ENCODE results near the gene GLA.

Gene GLA

DNA sequence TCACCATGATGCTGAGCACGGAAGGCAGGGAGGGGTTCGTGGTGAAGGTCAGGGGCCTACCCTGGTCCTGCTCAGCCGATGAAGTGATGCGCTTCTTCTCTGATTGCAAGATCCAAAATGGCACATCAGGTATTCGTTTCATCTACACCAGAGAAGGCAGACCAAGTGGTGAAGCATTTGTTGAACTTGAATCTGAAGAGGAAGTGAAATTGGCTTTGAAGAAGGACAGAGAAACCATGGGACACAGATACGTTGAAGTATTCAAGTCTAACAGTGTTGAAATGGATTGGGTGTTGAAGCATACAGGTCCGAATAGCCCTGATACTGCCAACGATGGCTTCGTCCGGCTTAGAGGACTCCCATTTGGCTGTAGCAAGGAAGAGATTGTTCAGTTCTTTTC is 4.3 kb upstream of the GLA start:
- Mint-ChIP-seq H3K4me1 (ENCODE audit: low read depth) (peaks cover 42% of the 10 kb centered on the region), H3K36me3 (peaks cover 7% of the 10 kb centered on the region), H3K9me3 (ENCODE audit: low read depth) (no peaks in the 10 kb centered on the region), H3K4me3 (no peak overlapping the region), H3K27me3 (no peaks in the 10 kb centered on the region), H3K27ac (no peak overlapping the region)

DNA sequence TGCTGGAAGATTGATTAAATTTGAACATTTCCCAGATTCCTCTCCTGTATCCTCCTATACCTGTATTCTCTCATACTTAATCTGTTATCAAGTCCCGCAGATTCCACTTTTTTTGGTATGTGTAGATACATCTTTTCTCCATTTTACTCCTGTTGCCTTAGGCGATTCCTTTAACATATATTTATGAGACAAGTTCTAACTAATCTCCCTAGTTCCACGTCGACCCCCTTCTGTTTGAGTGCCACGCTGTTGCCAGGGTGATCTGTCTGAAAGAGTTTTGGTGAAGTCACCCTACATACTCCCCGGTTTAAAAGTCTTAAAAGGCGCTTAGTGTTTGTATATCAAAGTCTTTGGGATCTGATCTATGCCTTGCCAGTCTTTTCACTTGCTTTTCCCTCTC is 2.7 kb upstream of the GLA start:
- Mint-ChIP-seq H3K27me3 (no peaks in the 10 kb centered on the region), H3K4me1 (ENCODE audit: low read depth) (peaks cover 41% of the 10 kb centered on the region), H3K9me3 (ENCODE audit: low read depth) (no peaks in the 10 kb centered on the region), H3K27ac (peak overlapping the region; percentile 86), H3K4me3 (peak overlapping the region; percentile 82), H3K36me3 (peaks cover 7% of the 10 kb centered on the region)

DNA sequence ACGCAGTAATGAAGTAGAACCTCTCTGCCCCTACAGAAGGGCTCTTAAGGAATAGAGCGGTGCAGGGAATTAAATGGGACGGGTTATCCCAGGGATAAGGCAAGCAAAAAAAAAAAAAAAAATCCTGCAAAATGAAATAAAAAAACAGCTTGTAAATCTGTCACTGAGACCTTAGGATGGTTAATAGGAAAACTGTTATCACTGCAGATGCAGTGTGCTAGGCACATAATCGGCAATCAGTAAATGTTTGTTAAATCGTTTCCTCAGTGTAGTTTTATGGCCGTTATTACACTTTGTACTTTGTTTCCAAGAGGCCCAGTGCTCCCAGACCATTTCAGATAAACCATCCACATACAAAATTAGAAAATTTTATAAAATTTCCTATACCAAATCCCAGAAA is 1.3 kb upstream of the GLA start:
- Mint-ChIP-seq H3K4me3 (peak overlapping the region; percentile 97), H3K27me3 (no peaks in the 10 kb centered on the region), H3K9me3 (ENCODE audit: low read depth) (no peaks in the 10 kb centered on the region), H3K36me3 (peaks cover 8% of the 10 kb centered on the region), H3K27ac (peak overlapping the region; percentile 87), H3K4me1 (ENCODE audit: low read depth) (peaks cover 37% of the 10 kb centered on the region)

DNA sequence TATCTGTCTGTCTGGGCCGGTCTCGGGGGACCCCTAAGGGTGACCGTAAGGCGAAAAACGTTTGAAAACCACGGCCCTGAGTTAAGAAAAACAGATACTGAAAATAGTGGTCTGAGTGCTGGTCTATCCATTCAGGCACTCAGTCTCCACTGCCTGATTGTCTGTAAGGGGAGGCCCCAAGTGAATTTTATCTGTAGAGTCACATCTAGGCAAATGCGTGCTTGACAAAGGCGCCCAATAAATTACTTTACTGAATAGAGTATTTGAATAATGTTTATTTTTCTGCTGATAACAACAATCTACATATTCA is 762 bp upstream of the GLA start:
- H3K4me3 Mint-ChIP-seq = peak overlapping the region; percentile 97
- H3K4me1 Mint-ChIP-seq (ENCODE audit: low read depth) = peaks cover 37% of the 10 kb centered on the region
- H3K9me3 Mint-ChIP-seq (ENCODE audit: low read depth) = no peaks in the 10 kb centered on the region
- peak overlapping the region; percentile 98 for H3K27ac Mint-ChIP-seq
- no peaks in the 10 kb centered on the region for H3K27me3 Mint-ChIP-seq
- H3K36me3 Mint-ChIP-seq = peaks cover 9% of the 10 kb centered on the region

DNA sequence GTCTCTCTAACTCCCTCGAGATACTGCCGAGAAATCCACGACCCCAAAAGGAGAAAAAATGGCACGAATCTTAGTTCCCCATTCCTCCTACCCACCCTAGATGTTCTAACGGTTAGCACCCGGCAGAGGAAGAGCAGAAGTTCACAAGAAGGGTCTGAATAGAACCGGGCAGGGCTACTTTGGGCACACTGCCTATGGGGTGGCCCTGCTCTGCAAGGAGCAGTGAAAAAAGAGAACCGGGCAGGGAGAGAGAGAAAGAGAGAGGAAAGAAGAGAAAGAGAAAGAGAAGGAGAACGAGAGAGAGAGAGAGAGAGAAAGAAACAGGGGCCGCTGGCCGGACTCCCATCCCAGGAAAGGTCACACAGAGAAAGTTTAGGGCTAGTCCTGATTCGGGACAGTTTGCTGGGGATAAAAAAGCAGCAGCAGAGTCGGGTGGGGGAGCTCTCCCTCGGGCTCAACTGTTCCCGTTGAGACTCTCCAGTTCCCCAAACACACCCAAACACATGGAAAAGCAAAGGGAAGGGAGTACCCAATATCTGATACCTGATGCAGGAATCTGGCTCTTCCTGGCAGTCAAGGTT is 468 bp downstream of the GLA start:
- no peaks in the 10 kb centered on the region for H3K9me3 Mint-ChIP-seq (ENCODE audit: low read depth)
- H3K27ac Mint-ChIP-seq = peak overlapping the region; percentile 98
- H3K36me3 Mint-ChIP-seq = peaks cover 7% of the 10 kb centered on the region
- H3K4me1 Mint-ChIP-seq (ENCODE audit: low read depth) = peaks cover 29% of the 10 kb centered on the region
- H3K27me3 Mint-ChIP-seq = no peaks in the 10 kb centered on the region
- peak overlapping the region; percentile 97 for H3K4me3 Mint-ChIP-seq

DNA sequence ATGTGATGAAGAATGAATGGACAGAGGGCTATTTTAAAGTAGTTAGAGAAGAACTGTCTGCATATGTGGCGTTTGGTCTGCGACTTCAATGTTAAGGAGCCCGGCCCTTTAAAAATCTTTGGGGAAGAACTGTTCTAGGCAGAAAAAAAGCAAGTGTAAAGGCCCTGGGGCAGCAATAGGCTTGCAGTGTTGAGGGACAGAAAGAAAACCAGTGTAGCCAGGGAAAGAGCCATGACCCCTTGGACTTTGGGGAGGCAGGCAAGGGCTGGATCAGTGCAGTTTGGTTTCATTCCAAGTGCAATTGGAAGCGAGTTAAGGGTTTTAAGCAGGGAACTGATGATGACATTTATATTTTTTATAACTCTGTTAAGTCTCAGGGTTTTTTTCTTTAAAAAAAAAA is 7.9 kb downstream of the GLA start:
- Mint-ChIP-seq H3K4me3 (no peak overlapping the region), H3K27ac (no peak overlapping the region), H3K9me3 (ENCODE audit: low read depth) (no peaks in the 10 kb centered on the region), H3K27me3 (no peaks in the 10 kb centered on the region), H3K4me1 (ENCODE audit: low read depth) (peaks cover 3% of the 10 kb centered on the region), H3K36me3 (peaks cover 14% of the 10 kb centered on the region)

DNA sequence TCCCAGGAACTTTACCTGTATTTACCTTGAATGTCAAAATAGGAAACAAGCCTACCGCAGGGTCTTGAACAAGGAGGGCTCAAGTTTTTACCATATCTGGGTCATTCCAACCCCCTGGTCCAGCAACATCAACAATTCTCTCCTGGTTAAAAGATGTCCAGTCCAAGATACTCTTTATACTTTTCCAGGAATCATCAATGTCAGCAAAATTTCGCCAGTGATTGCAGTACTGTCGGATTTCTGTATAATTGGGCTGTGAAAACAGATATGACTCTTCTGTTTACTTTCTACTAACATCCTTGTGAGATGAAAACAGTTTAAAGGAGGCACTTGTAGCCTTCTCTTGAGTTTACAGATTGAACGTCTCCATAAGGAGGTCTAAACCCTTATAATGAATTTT is 9.0 kb downstream of the GLA start:
- no peaks in the 10 kb centered on the region for H3K27me3 Mint-ChIP-seq
- H3K36me3 Mint-ChIP-seq = peaks cover 13% of the 10 kb centered on the region
- no peak overlapping the region for H3K4me3 Mint-ChIP-seq
- H3K4me1 Mint-ChIP-seq (ENCODE audit: low read depth) = peaks cover 5% of the 10 kb centered on the region
- no peaks in the 10 kb centered on the region for H3K9me3 Mint-ChIP-seq (ENCODE audit: low read depth)
- H3K27ac Mint-ChIP-seq = no peak overlapping the region

DNA sequence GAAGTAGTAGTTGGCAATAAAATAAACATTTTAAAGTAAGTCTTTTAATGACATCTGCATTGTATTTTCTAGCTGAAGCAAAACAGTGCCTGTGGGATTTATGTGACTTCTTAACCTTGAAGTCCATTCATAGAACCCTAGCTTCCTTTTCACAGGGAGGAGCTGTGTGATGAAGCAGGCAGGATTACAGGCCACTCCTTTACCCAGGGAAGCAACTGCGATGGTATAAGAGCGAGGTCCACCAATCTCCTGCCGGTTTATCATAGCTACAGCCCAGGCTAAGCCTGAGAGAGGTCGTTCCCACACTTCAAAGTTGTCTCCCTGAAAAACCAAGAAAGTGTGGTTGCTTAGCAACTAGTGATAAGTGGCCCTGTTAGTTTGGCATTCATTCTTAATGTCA is 9.9 kb downstream of the GLA start:
- H3K27me3 Mint-ChIP-seq = no peaks in the 10 kb centered on the region

DNA sequence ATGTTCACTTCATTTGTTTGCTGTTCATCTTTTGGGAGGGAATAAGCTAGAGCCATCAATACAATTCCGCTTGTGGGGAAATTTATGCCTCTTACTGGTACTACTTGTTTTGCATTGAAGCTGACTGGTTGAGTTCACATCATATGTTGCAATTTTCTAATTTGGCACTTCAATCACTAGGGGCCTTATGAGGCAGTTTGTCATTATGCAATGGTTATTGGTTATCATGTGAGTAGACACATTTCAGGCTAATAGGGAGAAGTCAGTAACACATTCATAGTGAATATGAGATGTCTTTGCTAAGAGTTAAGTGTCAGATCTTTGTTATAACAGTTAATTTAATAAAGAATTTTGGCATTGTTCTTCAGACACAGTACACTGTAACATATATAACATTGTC is 11.9 kb downstream of the GLA start:
- Mint-ChIP-seq H3K27me3 (no peaks in the 10 kb centered on the region), H3K4me3 (peak overlapping the region; percentile 38), H3K36me3 (peaks cover 28% of the 10 kb centered on the region), H3K9me3 (ENCODE audit: low read depth) (no peaks in the 10 kb centered on the region), H3K27ac (peak overlapping the region; percentile 64), H3K4me1 (ENCODE audit: low read depth) (peaks cover 12% of the 10 kb centered on the region)

More for the DNA sequence above, 9.9 kb downstream of the GLA start:
- H3K9me3 Mint-ChIP-seq (ENCODE audit: low read depth) = no peaks in the 10 kb centered on the region
- H3K4me3 Mint-ChIP-seq = no peak overlapping the region
- H3K36me3 Mint-ChIP-seq = peaks cover 21% of the 10 kb centered on the region
- H3K27ac Mint-ChIP-seq = no peak overlapping the region
- peaks cover 12% of the 10 kb centered on the region for H3K4me1 Mint-ChIP-seq (ENCODE audit: low read depth)

DNA sequence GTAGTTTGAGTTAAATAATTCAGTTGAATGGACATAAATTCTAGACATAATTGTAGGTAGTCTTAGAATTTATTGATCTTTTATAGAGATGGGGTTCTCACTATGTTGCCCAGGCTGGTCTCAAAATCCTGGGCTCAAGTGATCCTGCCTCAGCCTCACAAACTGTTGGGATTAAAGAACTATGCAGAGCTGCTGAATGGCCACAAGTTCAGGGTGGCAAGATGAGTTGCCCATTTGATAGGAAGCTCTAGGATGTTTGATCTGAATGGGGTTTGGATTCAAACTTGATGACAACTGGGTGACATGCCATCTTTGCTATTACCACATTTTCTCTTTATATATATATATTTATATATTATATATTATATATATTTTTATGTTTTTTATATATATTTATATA is 13.4 kb downstream of the GLA start:
- Mint-ChIP-seq H3K4me3 (peak overlapping the region; percentile 95), H3K36me3 (peaks cover 23% of the 10 kb centered on the region), H3K27me3 (no peaks in the 10 kb centered on the region), H3K4me1 (ENCODE audit: low read depth) (peaks cover 16% of the 10 kb centered on the region), H3K9me3 (ENCODE audit: low read depth) (no peaks in the 10 kb centered on the region), H3K27ac (peak overlapping the region; percentile 99)

DNA sequence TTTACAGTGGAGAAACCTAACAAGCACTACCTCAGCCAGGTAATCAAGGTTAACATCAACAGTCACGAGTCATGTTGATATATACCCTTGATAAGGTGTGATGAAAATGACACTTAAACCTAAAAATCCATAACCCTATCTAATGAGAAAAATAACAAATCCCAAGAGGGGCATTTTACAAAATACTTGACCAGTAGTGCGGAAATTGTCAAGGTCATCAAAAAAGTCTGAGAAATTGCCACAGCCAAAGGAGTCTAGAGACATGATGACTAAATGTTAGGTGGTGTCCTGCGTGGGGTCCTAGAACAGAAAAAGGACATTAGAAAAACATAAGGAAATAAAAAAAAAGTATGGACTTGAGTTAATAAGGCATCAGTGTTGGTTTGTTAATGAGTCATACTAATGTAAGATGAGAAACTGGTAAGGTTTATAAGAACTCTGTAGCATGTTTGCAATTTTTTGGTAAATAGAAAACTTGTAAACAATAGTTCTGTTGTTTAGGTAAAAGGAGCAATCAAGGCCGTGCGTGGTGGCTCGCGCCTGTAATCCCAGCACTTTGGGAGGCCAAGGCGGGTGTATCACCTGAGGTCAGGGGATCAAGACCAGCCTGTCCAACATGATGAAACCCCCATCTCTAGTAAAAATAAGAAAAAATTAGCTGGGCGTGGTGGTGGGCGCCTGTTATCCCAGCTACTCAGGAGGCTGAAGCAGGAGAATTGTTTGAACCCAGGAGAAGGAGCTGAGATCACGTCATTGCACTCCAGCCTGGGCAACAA is 14.0 kb downstream of the GLA start:
- H3K4me3 Mint-ChIP-seq = peak overlapping the region; percentile 95

DNA sequence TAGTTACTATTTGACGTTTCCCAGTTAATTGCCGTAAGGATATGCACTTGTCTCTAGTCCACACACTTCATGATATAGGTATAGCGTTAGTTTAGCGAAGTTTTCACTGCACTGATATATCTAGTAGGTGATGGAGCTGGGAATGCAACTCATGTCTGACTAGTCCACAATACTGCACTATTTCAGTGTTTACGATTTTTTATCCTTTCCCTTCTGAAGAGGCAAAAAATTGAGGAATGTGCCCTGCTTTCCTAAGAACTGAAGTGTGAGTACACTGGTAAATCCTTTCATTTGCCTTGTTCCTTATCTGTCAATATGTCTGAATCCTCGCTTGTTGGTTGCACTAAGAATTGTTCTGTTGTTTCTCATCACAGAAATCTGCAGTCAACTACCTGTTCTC is 15.9 kb downstream of the GLA start:
- Mint-ChIP-seq H3K4me3 (peak overlapping the region; percentile 95), H3K27ac (peak overlapping the region; percentile 99), H3K9me3 (ENCODE audit: low read depth) (no peaks in the 10 kb centered on the region), H3K4me1 (ENCODE audit: low read depth) (peaks cover 16% of the 10 kb centered on the region), H3K27me3 (no peaks in the 10 kb centered on the region), H3K36me3 (peaks cover 23% of the 10 kb centered on the region)

More for the DNA sequence above, 14.0 kb downstream of the GLA start:
- peaks cover 16% of the 10 kb centered on the region for H3K4me1 Mint-ChIP-seq (ENCODE audit: low read depth)
- H3K27me3 Mint-ChIP-seq = no peaks in the 10 kb centered on the region
- peak overlapping the region; percentile 99 for H3K27ac Mint-ChIP-seq
- peaks cover 23% of the 10 kb centered on the region for H3K36me3 Mint-ChIP-seq
- H3K9me3 Mint-ChIP-seq (ENCODE audit: low read depth) = no peaks in the 10 kb centered on the region

DNA sequence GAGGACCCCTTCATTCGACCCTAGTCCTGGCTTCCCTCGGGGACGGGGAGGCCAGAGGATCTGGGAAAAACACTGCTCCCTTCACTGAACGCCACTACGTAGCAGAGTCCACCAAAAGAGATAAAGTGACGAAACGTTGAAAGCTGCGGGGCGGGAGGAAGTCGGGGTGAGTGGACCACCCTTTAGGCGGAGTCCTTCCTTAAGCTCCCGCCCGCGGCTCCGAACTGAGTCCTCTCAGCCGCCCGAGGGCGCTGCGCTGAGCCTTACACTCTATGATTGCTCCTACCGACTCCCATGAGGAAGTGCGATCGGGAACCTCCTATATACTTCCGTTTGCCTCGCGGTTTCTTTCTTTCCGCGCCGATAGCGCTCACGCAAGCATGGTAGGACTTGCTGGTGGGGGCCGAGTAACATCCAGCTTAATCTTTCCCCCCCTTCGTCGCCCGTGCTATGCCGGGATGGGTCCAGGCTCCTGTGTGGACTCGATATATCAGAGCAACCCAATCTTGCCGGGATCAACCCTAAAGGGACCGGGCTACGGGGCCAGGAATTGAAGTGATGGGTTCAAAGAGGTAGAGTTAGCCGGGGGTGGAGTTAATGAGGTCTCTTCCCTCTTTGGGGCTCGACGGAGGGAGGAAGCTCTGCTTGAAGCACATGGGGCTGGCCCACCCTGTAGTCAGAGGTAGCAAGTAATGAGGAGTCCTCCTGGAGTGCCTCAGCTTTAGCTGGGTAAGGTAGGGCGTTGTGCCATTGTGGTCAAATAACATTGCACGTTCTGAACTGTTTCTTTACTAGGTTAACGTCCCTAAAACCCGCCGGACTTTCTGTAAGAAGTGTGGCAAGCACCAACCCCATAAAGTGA is 16.8 kb downstream of the GLA start, which contains the start of gene RPL36A:
Gene RPL36A (plus strand): TSS at position 348 of the 862 bp plus-strand sequence. CDS start 33 bp downstream, at position 381.
- H3K9me3 Mint-ChIP-seq (ENCODE audit: low read depth) = no peaks in the 10 kb centered on the region
- peak within 1 kb of the TSS; percentile 95 for H3K4me3 Mint-ChIP-seq
- H3K36me3 Mint-ChIP-seq = peaks cover 23% of the 10 kb centered on the region
- peak within 1 kb of the TSS; percentile 99 for H3K27ac Mint-ChIP-seq
- no peaks in the 10 kb centered on the region for H3K27me3 Mint-ChIP-seq
- H3K4me1 Mint-ChIP-seq (ENCODE audit: low read depth) = peaks cover 16% of the 10 kb centered on the region

DNA sequence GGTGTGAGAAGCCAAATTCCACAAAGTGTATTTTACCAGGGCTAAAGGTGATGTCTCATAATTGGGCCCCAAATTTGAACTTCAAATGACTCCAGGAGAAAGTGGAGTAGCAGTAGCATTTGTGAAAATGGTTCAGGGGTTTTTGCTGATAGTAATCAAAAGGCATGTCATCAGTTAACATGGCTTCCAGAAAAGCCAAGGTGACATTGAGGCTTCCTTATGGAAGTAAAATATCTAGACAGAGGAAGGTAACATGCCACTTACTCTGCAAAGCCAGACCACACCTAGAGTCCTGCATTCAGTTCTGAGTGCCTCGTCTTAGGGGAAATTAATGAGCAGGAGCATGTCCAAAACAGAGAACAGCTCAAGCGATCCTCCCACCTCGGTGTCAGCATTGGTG is 19.1 kb downstream of the GLA start:
- Mint-ChIP-seq H3K27me3 (no peaks in the 10 kb centered on the region), H3K4me1 (ENCODE audit: low read depth) (peaks cover 10% of the 10 kb centered on the region), H3K27ac (no peak overlapping the region), H3K4me3 (no peak overlapping the region), H3K9me3 (ENCODE audit: low read depth) (no peaks in the 10 kb centered on the region), H3K36me3 (peaks cover 17% of the 10 kb centered on the region)

DNA sequence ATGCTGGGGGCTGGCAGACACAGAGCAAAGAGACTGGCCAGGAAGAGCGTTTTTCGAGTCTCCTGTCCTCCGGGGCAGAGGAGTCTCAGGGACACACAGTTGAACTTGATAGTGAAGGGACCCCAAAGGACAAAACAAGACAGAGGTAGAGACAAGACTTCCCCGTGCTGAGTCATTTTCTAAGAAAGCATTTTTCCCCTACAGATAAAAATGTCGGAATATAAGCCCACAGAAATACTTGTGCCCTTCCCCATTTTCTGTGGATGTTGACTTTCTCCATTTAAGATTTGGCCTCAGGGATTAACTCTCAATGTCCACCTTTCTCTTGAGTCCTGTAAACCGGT is 21.2 kb downstream of the GLA start:
- H3K9me3 Mint-ChIP-seq (ENCODE audit: low read depth) = no peaks in the 10 kb centered on the region
- no peak overlapping the region for H3K4me3 Mint-ChIP-seq
- no peaks in the 10 kb centered on the region for H3K27me3 Mint-ChIP-seq
- no peak overlapping the region for H3K27ac Mint-ChIP-seq
- peaks cover 3% of the 10 kb centered on the region for H3K36me3 Mint-ChIP-seq
- H3K4me1 Mint-ChIP-seq (ENCODE audit: low read depth) = peaks cover 4% of the 10 kb centered on the region
